Measurements from ENCODE around the gene OR8B2.

Gene OR8B2

GRCh38 chr11:124380585-124380984, 3.7 kb downstream of the OR8B2 start:
- TF ChIP-seq CTCF (IDR thresholded peaks at IDR 0.05), result no peak
- Histone ChIP-seq H3K36me3 (no peaks in the 10 kb centered on the region), H3K4me3 (ENCODE audit: low read depth in 1 of 2, low read length in 1 of 2) (no peak overlapping the region), H3K27me3 (no peaks in the 10 kb centered on the region), H3K27ac (no peak overlapping the region), H3K9me3 (no peaks in the 10 kb centered on the region), H3K4me1 (ENCODE audit: control insufficient read depth in 1 of 2, insufficient read depth in 1 of 2, low read depth in 1 of 2, low read length in 1 of 2) (no peaks in the 10 kb centered on the region)

- no peaks in the 10 kb centered on the region for H3K4me1 ChIP-seq (ENCODE audit: control insufficient read depth in 1 of 2, insufficient read depth in 1 of 2, low read depth in 1 of 2, low read length in 1 of 2)
- H3K4me3 ChIP-seq (ENCODE audit: low read depth in 1 of 2, low read length in 1 of 2), result no peak overlapping the region
- no peak for TF ChIP-seq CTCF (IDR thresholded peaks at IDR 0.05)
- H3K9me3 ChIP-seq, result no peaks in the 10 kb centered on the region
- no peak overlapping the region for H3K27ac ChIP-seq
- no peaks in the 10 kb centered on the region for H3K36me3 ChIP-seq
- no peaks in the 10 kb centered on the region for H3K27me3 ChIP-seq
Observed at GRCh38 chr11:124376280-124376679, 8.0 kb downstream of the OR8B2 start.

GRCh38 chr11:124359566-124359965, 24.7 kb downstream of the OR8B2 start:
- Histone ChIP-seq H3K36me3 (no peaks in the 10 kb centered on the region), H3K9me3 (no peaks in the 10 kb centered on the region), H3K4me3 (ENCODE audit: low read depth in 1 of 2, low read length in 1 of 2) (no peak overlapping the region), H3K4me1 (ENCODE audit: control insufficient read depth in 1 of 2, insufficient read depth in 1 of 2, low read depth in 1 of 2, low read length in 1 of 2) (no peaks in the 10 kb centered on the region), H3K27me3 (no peaks in the 10 kb centered on the region), H3K27ac (no peak overlapping the region)
- no peak for TF ChIP-seq CTCF (IDR thresholded peaks at IDR 0.05)

- Histone ChIP-seq H3K4me3 (ENCODE audit: low read depth in 1 of 2, low read length in 1 of 2) (no peak overlapping the region), H3K27me3 (no peaks in the 10 kb centered on the region), H3K4me1 (ENCODE audit: control insufficient read depth in 1 of 2, insufficient read depth in 1 of 2, low read depth in 1 of 2, low read length in 1 of 2) (no peaks in the 10 kb centered on the region), H3K27ac (no peak overlapping the region), H3K36me3 (no peaks in the 10 kb centered on the region), H3K9me3 (no peaks in the 10 kb centered on the region)
- no peak for TF ChIP-seq CTCF (IDR thresholded peaks at IDR 0.05)
Observed at GRCh38 chr11:124346311-124346955, 37.9 kb downstream of the OR8B2 start.

GRCh38 chr11:124344346-124344745, 40.0 kb downstream of the OR8B2 start:
- Histone ChIP-seq H3K4me3 (ENCODE audit: low read depth in 1 of 2, low read length in 1 of 2) (no peak overlapping the region), H3K9me3 (no peaks in the 10 kb centered on the region), H3K27ac (no peak overlapping the region), H3K36me3 (no peaks in the 10 kb centered on the region), H3K27me3 (no peaks in the 10 kb centered on the region), H3K4me1 (ENCODE audit: control insufficient read depth in 1 of 2, insufficient read depth in 1 of 2, low read depth in 1 of 2, low read length in 1 of 2) (no peaks in the 10 kb centered on the region)
- no peak for TF ChIP-seq CTCF (IDR thresholded peaks at IDR 0.05)

- Histone ChIP-seq H3K36me3 (no peaks in the 10 kb centered on the region), H3K4me1 (ENCODE audit: control insufficient read depth in 1 of 2, insufficient read depth in 1 of 2, low read depth in 1 of 2, low read length in 1 of 2) (no peaks in the 10 kb centered on the region), H3K27me3 (no peaks in the 10 kb centered on the region), H3K27ac (no peak overlapping the region), H3K9me3 (no peaks in the 10 kb centered on the region), H3K4me3 (ENCODE audit: low read depth in 1 of 2, low read length in 1 of 2) (no peak overlapping the region)
- no peak for TF ChIP-seq CTCF (IDR thresholded peaks at IDR 0.05)
Observed at GRCh38 chr11:124340142-124340447, 44.2 kb downstream of the OR8B2 start.
